K562 (cell line): ENCODE data around the gene RPS6KA4. TPM values are rescaled to one million over a fixed set of nuclear protein-coding genes. Genes with fewer than 3 reads are reported as not detected.

Source experiments
- CHD4 ChIP-seq: fragments of 200-600 bp; sonication (generic); IDR thresholded peaks from 3 replicates; pipeline ENCODE4 v1.6.1; 2012; ENCODE audit warnings: low read depth, mild to moderate bottlenecking, mixed read lengths, low read length, inconsistent platforms; ENCODE audit not compliant: insufficient read depth, insufficient replicate concordance, poor library complexity, severe bottlenecking
- FOXA1 ChIP-seq: fragments of 450-650 bp; IDR thresholded peaks from 2 replicates; pipeline ENCODE4 v1.6.1; 2016; ENCODE audit warnings: mild to moderate bottlenecking, borderline replicate concordance
- FUS ChIP-seq: fragments of 200-400 bp; formaldehyde crosslinking; optimal IDR thresholded peaks from 2 replicates; pipeline ENCODE3; 2017; ENCODE audit warnings: low read depth, low read length
- GTF2E2 ChIP-seq: fragments of 200-800 bp; sonication (Bioruptor generic); IDR thresholded peaks from 2 replicates; pipeline ENCODE4 v1.6.1; 2016; ENCODE audit warnings: missing genetic modification characterization, missing compliant biosample characterization
- MBD2 ChIP-seq: sonication (generic); IDR thresholded peaks from 2 replicates; pipeline ENCODE4 v1.6.1; 2016; ENCODE audit warnings: low read depth, borderline replicate concordance
- MTA2 ChIP-seq: fragments of 450-650 bp; IDR thresholded peaks from 2 replicates; pipeline ENCODE4 v1.6.1; 2016; ENCODE audit warnings: low read depth
- SAP30 ChIP-seq: fragments of 200-600 bp; sonication (generic); IDR thresholded peaks from 2 replicates; pipeline ENCODE4 v1.6.1; 2012; ENCODE audit warnings: borderline replicate concordance, low read depth, mild to moderate bottlenecking, moderate library complexity, low read length, control low read depth, inconsistent platforms; ENCODE audit not compliant: insufficient read depth, poor library complexity, severe bottlenecking
- TEAD4 ChIP-seq, 2 experiments: sonication (generic) in 1 of 2; formaldehyde crosslinking in 1 of 2; IDR thresholded peaks; 2 replicates each; pipeline versions ENCODE4 v1.6.1 to v1.8.0; 2012 to 2022; ENCODE audit warnings: borderline replicate concordance in 1 of 2, inconsistent platforms in 1 of 2, low read length in 1 of 2, mild to moderate bottlenecking in 1 of 2, missing genetic modification reagents in 1 of 2
- TOE1 ChIP-seq, 2 experiments: fragments of 450-650 bp in 1 of 2; sonication (generic) in 1 of 2; formaldehyde crosslinking in 1 of 2; IDR thresholded peaks; 2 replicates each; pipeline versions ENCODE4 v1.7.1 to v1.8.0; 2016 to 2022; ENCODE audit warnings: borderline replicate concordance in 2 of 2, mild to moderate bottlenecking in 2 of 2, antibody characterized with exemption in 1 of 2, inconsistent platforms in 1 of 2, low read depth in 1 of 2, missing genetic modification reagents in 1 of 2, moderate library complexity in 1 of 2
- polyA plus RNA-seq, 8 experiments: library from polyadenylated mRNA; depleted of rRNA in 4 of 8; stranded (reverse) in 5 of 8; unstranded in 3 of 8; fragments of >200 nt; fragmentation: Nextera tagmentation in 2 of 8; fragmentation: Illumina TruSeq in 1 of 8; extraction: Ambion mirVana in 2 of 8; extraction: Trizol in 1 of 8; gene quantifications; 2 replicates each; pipeline versions ENCODE4 v1.2.1 to v1.2.3, GENCODE V29; 2011 to 2014; ENCODE audit warnings: inconsistent platforms in 1 of 8, missing spikeins in 1 of 8
- total RNA-seq, 7 experiments: library from RNA; depleted of rRNA in 6 of 7; stranded (reverse); fragments of >200 nt in 6 of 7; fragmentation: Illumina TruSeq in 2 of 7; extraction: Trizol in 2 of 7; gene quantifications; 2 replicates each; pipeline versions ENCODE4 v1.2.1 to v1.2.3, GENCODE V29; 2011 to 2021; ENCODE audit warnings: low replicate concordance in 1 of 7
- TF ChIP-seq, protein P1 (sequence below): fragments of 250-450 bp; sonication (Bioruptor Pico); IDR thresholded peaks from 2 replicates; pipeline ENCODE4 v1.4.0; 2020; ENCODE audit warnings: borderline replicate concordance
- TF ChIP-seq, protein P2 (sequence below): fragments of 450-650 bp; IDR thresholded peaks from 2 replicates; pipeline ENCODE4 v1.6.1; 2014; ENCODE audit warnings: low read depth, mild to moderate bottlenecking, moderate library complexity, borderline replicate concordance
- TF ChIP-seq, protein P3 (sequence below), 2 experiments: fragments of 450-650 bp; IDR thresholded peaks; 2 replicates each; pipeline ENCODE4 v1.6.1; 2016; ENCODE audit warnings: mild to moderate bottlenecking in 2 of 2, borderline replicate concordance in 1 of 2, low read depth in 1 of 2, moderate library complexity in 1 of 2

Gene RPS6KA4
- total and polyA plus RNA-seq, 9 of the 15 experiments (the other 6 are each of a cell fraction or from before 2014, with no cell fraction given), result 0.15 to 23.8 (median 9.8) TPM

DNA sequence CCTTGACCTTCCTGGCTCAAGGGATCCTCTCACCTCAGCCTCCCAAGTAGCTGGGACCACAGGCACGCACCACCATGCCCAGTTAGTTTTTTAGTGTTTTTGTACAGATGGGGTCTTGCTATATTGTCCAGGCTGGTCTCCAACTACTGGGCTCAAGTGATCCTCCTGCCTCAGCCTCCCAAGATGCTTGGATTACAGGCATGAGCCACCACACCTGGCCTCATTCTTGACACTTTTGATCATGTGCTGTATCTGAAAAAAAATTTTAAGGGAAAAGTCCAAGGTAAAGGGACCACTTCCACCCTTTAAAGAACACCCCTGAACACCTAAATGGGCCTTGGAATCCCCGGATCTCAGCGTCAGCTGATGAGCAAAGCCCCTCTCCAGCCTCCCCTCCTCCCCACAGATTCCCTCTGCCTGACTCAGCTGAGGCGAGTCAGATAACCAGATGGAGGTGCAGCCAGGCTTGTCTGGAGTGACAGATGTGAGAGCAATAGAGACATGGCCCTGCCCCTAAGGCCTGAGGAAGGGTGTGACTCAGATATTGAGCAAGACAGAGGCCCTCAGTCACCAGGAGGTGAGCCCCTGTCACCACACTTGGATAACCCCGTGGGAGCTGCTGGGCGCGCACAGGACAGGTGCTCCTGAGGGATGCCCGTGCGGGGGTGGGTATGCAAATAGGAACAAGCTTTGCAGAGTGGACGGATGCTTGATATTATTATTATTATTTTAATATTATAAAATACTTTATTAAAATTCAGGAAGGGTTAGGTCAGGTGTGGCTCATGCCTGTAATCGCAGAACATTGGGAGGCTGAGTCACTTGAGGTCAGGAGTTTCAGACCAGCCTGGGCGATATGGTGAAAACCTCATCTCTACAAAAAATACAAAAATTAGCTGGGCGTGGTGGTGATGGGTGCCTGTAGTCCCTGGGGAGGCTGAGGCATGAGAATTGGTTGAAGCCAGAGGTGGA, 23.9 kb upstream of the RPS6KA4 start (continued):
- no peak for TF ChIP-seq SAP30
- TF ChIP-seq, protein P1, sequence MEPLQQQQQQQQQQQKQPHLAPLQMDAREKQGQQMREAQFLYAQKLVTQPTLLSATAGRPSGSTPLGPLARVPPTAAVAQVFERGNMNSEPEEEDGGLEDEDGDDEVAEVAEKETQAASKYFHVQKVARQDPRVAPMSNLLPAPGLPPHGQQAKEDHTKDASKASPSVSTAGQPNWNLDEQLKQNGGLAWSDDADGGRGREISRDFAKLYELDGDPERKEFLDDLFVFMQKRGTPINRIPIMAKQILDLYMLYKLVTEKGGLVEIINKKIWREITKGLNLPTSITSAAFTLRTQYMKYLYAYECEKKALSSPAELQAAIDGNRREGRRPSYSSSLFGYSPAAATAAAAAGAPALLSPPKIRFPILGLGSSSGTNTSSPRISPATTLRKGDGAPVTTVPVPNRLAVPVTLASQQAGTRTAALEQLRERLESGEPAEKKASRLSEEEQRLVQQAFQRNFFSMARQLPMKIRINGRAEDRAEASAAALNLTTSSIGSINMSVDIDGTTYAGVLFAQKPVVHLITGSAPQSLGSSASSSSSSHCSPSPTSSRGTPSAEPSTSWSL, result no peak
- TF ChIP-seq, protein P2, sequence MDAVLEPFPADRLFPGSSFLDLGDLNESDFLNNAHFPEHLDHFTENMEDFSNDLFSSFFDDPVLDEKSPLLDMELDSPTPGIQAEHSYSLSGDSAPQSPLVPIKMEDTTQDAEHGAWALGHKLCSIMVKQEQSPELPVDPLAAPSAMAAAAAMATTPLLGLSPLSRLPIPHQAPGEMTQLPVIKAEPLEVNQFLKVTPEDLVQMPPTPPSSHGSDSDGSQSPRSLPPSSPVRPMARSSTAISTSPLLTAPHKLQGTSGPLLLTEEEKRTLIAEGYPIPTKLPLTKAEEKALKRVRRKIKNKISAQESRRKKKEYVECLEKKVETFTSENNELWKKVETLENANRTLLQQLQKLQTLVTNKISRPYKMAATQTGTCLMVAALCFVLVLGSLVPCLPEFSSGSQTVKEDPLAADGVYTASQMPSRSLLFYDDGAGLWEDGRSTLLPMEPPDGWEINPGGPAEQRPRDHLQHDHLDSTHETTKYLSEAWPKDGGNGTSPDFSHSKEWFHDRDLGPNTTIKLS, result no peak
- no peak for TF ChIP-seq GTF2E2
- no peak for TF ChIP-seq FUS
- TF ChIP-seq MTA2, result peak; percentile 94
- peak; percentile 88 for TF ChIP-seq TOE1 (IDR thresholded peaks at IDR 0.05; ENCODE audit: borderline replicate concordance)
- TF ChIP-seq TOE1 (CRISPR knock-in tag; IDR thresholded peaks at IDR 0.05; ENCODE audit: borderline replicate concordance, low read depth), result no peak
- peak; percentile 88 for TF ChIP-seq MBD2
- TF ChIP-seq CHD4, result peak; percentile 33
- TF ChIP-seq, protein P3, sequence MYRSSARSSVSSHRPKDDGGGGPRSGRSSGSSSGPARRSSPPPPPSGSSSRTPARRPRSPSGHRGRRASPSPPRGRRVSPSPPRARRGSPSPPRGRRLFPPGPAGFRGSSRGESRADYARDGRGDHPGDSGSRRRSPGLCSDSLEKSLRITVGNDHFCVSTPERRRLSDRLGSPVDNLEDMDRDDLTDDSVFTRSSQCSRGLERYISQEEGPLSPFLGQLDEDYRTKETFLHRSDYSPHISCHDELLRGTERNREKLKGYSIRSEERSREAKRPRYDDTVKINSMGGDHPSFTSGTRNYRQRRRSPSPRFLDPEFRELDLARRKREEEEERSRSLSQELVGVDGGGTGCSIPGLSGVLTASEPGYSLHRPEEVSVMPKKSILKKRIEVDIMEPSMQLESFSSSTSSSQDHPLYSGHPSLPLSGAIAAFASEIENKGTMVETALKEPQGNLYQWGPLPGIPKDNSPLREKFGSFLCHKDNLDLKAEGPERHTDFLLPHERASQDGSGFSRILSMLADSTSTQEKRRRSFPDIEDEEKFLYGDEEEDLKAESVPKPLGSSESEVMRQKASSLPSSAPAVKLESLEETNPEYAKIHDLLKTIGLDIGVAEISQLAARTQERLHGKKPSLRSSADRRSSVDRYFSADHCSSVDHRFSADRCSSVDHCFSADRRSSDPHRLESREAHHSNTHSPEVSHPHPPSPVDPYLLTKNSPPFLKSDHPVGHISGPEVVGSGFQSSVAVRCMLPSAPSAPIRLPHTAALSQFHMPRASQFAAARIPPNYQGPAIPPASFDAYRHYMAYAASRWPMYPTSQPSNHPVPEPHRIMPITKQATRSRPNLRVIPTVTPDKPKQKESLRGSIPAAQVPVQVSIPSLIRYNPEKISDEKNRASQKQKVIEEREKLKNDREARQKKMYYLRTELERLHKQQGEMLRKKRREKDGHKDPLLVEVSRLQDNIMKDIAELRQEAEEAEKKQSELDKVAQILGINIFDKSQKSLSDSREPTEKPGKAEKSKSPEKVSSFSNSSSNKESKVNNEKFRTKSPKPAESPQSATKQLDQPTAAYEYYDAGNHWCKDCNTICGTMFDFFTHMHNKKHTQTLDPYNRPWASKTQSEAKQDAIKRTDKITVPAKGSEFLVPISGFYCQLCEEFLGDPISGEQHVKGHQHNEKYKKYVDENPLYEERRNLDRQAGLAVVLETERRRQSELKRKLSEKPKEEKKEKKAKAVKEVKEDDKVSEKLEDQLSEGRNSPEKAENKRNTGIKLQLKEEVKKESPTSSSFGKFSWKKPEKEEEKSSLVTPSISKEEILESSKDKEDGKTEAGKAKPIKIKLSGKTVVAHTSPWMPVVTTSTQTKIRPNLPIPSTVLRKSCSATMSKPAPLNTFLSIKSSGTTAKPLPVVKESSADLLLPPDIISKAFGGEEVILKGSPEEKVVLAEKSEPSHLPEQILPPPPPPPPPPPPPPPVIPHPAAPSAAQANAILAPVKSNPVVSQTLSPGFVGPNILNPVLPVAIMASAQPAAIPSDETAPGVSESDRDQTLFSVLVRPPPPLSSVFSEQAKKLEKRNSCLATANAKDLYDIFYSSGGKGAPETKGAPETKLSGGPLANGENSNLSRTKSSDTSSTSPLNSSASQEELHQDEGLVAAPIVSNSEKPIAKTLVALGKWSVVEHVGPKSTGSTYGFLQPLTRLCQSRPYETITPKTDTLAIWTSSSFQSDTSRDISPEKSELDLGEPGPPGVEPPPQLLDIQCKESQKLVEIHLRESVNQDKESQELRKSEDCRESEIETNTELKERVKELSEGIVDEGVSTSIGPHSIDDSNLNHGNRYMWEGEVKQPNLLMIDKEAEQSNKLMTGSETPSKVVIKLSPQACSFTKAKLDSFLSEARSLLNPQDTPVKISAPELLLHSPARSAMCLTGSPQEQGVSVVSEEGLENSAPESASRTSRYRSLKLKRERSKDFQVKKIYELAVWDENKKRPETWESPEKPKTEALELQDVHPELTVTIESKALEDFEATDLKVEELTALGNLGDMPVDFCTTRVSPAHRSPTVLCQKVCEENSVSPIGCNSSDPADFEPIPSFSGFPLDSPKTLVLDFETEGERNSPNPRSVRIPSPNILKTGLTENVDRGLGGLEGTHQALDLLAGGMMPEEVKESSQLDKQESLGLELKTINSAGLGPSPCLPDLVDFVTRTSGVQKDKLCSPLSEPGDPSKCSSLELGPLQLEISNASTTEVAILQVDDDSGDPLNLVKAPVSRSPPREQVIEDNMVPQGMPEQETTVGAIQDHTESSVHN (IDR thresholded peaks at IDR 0.05; ENCODE audit: borderline replicate concordance in 1 of 2, low read depth in 1 of 2), result peak in 1 of 2 experiments; percentile 97; a peak in 2 of 4 replicates
- TF ChIP-seq TEAD4 (IDR thresholded peaks at IDR 0.05; ENCODE audit: low read length), result peak; percentile 98
- TF ChIP-seq TEAD4 (CRISPR knock-in tag; IDR thresholded peaks at IDR 0.05; ENCODE audit: borderline replicate concordance), result no peak
- no peak for TF ChIP-seq FOXA1
